A549 (cell line): ENCODE measurements around the gene TRIM7. TPM values are rescaled to one million over a fixed set of nuclear protein-coding genes. Genes with fewer than 3 reads are reported as not detected.

Experiments
- ATAC-seq, 2 experiments: fragments of 200-7000 bp in 1 of 2; fragments of >200 bp in 1 of 2; cut with Nextera tagmentation in 1 of 2; cut with Tn5 transposase in 1 of 2; 3 replicates each; pipeline versions ENCODE4 v1.8.0 to v1.9.1; 2018 to 2020; ENCODE audit warnings: mild to moderate bottlenecking in 1 of 2, moderate library complexity in 1 of 2
- CTCF ChIA-PET: fragments of 300-600 bp; sonication (Branson Sonifier 250); formaldehyde crosslinking; extraction: SDS; loops from one replicate; lab custom pipeline; 2021; ENCODE audit warnings: antibody characterized with exemption, inconsistent platforms; lab: Yijun Ruan, JAX
- POLR2A ChIA-PET: fragments of 350-600 bp; formaldehyde crosslinking; extraction: SDS; loops from one replicate; lab custom pipeline; 2021; ENCODE audit warnings: antibody characterized with exemption, inconsistent platforms; lab: Yijun Ruan, JAX
- DNase-seq, 2 experiments: peaks; one replicate each; pipeline versions ENCODE4 v3.0.0 to v3.0.0-alpha.2; 2011 to 2016; ENCODE audit warnings: low read depth in 1 of 2, low spot score in 1 of 2
- FAIRE-seq: peaks from 2 replicates; lab custom pipeline; 2011; peaks lifted over from hg19 to GRCh38; lab: Jason Lieb, UNC
- H3K27ac ChIP-seq, 2 experiments: fragments of >200 bp; sonication (Bioruptor Twin); formaldehyde crosslinking; 3 replicates each; pipeline ENCODE4 v1.5.1; 2016 to 2017
- H3K4me1 ChIP-seq: fragments of >200 bp; sonication (Bioruptor Twin); formaldehyde crosslinking; 3 replicates; pipeline ENCODE4 v1.6.1; 2016
- H3K4me2 ChIP-seq: fragments of >200 bp; sonication (Bioruptor Twin); formaldehyde crosslinking; 3 replicates; pipeline ENCODE4 v1.6.1; 2016
- H3K4me3 ChIP-seq: fragments of >200 bp; sonication (Bioruptor Twin); formaldehyde crosslinking; 3 replicates; pipeline ENCODE4 v1.5.1; 2016
- H3K9me3 ChIP-seq: fragments of >200 bp; sonication (Bioruptor Twin); formaldehyde crosslinking; 3 replicates; pipeline ENCODE4 v1.6.1; 2016
- BHLHE40 ChIP-seq: IDR thresholded peaks from 2 replicates; pipeline ENCODE4 v1.6.1; 2012; ENCODE audit warnings: low read depth, low read length, inconsistent platforms
- CHD2 ChIP-seq: fragments of 150-350 bp; IDR thresholded peaks from 2 replicates; pipeline ENCODE4 v1.6.1; 2014; ENCODE audit warnings: low read length; ENCODE audit not compliant: partially characterized antibody
- CHD4 ChIP-seq: fragments of 200-600 bp; sonication (generic); IDR thresholded peaks from 2 replicates; pipeline ENCODE4 v1.6.1; 2016; ENCODE audit warnings: antibody characterized with exemption, mild to moderate bottlenecking, borderline replicate concordance
- E2F6 ChIP-seq: IDR thresholded peaks from 2 replicates; pipeline ENCODE4 v1.6.1; 2012; ENCODE audit warnings: low read depth, borderline replicate concordance
- HMGXB4 ChIP-seq: fragments of 250-450 bp; sonication (Bioruptor Pico); IDR thresholded peaks from 2 replicates; pipeline ENCODE4 v1.5.0; 2021; ENCODE audit warnings: mild to moderate bottlenecking, moderate library complexity, borderline replicate concordance
- HOXA7 ChIP-seq: fragments of 250-450 bp; sonication (Bioruptor Pico); IDR thresholded peaks from 2 replicates; pipeline ENCODE4 v1.5.0; 2020; ENCODE audit warnings: mild to moderate bottlenecking, moderate library complexity
- HOXB13 ChIP-seq: fragments of 250-450 bp; sonication (Bioruptor Pico); IDR thresholded peaks from 2 replicates; pipeline ENCODE4 v1.5.0; 2020; ENCODE audit warnings: low read depth, mild to moderate bottlenecking, moderate library complexity
- JUN ChIP-seq, 2 experiments: fragments of >200 bp; sonication (Bioruptor Twin); formaldehyde crosslinking; IDR thresholded peaks; 2 replicates in 1 of 2; 3 replicates in 1 of 2; pipeline ENCODE4 v1.6.1; 2016 to 2017
- MAFK ChIP-seq: fragments of 450-650 bp; IDR thresholded peaks from 2 replicates; pipeline ENCODE4 v1.6.1; 2014; ENCODE audit not compliant: partially characterized antibody
- MAZ ChIP-seq: fragments of 150-350 bp; IDR thresholded peaks from 2 replicates; pipeline ENCODE4 v1.6.1; 2014; ENCODE audit warnings: antibody characterized with exemption, low read depth, low read length, borderline replicate concordance
- NR3C1 ChIP-seq: fragments of >200 bp; sonication (Bioruptor Twin); formaldehyde crosslinking; IDR thresholded peaks from 3 replicates; pipeline ENCODE4 v1.6.1; 2017
- PHF8 ChIP-seq: fragments of 200-600 bp; sonication (generic); IDR thresholded peaks from 2 replicates; pipeline ENCODE4 v1.6.1; 2016; ENCODE audit warnings: low read depth, mild to moderate bottlenecking, antibody characterized with exemption, moderate library complexity, borderline replicate concordance
- POLR2A ChIP-seq: IDR thresholded peaks from 2 replicates; pipeline ENCODE4 v1.6.1; 2012; ENCODE audit warnings: mild to moderate bottlenecking, low read length
- RARB ChIP-seq: fragments of 250-450 bp; sonication (Bioruptor Pico); IDR thresholded peaks from 2 replicates; pipeline ENCODE4 v1.8.0; 2021; ENCODE audit warnings: mild to moderate bottlenecking, moderate library complexity
- TFCP2L1 ChIP-seq: fragments of 250-450 bp; sonication (Bioruptor Pico); IDR thresholded peaks from 2 replicates; pipeline ENCODE4 v1.5.0; 2021; ENCODE audit warnings: mild to moderate bottlenecking
- TP53 ChIP-seq: fragments of 250-450 bp; sonication (Bioruptor Pico); IDR thresholded peaks from 2 replicates; pipeline ENCODE4 v1.5.0; 2021; ENCODE audit warnings: mild to moderate bottlenecking, moderate library complexity
- ZC3H11A ChIP-seq: fragments of 450-650 bp; IDR thresholded peaks from 2 replicates; pipeline ENCODE4 v1.6.1; 2014; ENCODE audit warnings: antibody characterized with exemption, mild to moderate bottlenecking
- ZFP36 ChIP-seq: fragments of 450-650 bp; IDR thresholded peaks from 2 replicates; pipeline ENCODE4 v1.6.1; 2014; ENCODE audit warnings: borderline replicate concordance; ENCODE audit not compliant: partially characterized antibody
- WGBS: methylation state at CpG from one replicate; pipeline ENCODE4 v1.1.6; 2017; ENCODE audit errors: missing lambda C conversion rate; 5-methylcytosine and 5-hydroxymethylcytosine counted together
- polyA plus RNA-seq, 4 experiments: library from polyadenylated mRNA; depleted of rRNA in 3 of 4; stranded (reverse); fragments of >200 nt; fragmentation: RNase III in 1 of 4; extraction: RNeasy Plus Mini Kit Qiagen cat#74134 plus additional on column Dnase treatment in 1 of 4; gene quantifications; 2 replicates in 3 of 4; 3 replicates in 1 of 4; pipeline ENCODE4 v1.2.3, GENCODE V29; 2011 to 2017
- TF ChIP-seq, protein P1 (sequence below): fragments of 250-450 bp; sonication (Bioruptor Pico); IDR thresholded peaks from 2 replicates; pipeline ENCODE4 v1.5.0; 2020; ENCODE audit warnings: low read depth, mild to moderate bottlenecking, moderate library complexity
- TF ChIP-seq, protein P2 (sequence below): fragments of >200 bp; sonication (Bioruptor Twin); formaldehyde crosslinking; IDR thresholded peaks from 2 replicates; pipeline ENCODE4 v1.6.1; 2016
- TF ChIP-seq, protein P3 (sequence below): fragments of >200 bp; sonication (Bioruptor Twin); formaldehyde crosslinking; IDR thresholded peaks from 3 replicates; pipeline ENCODE4 v1.6.1; 2016

TRIM7 gene
- polyA plus RNA-seq, 2 of the 4 experiments (the other 2 are of a cell fraction): 21.8 to 30.7 TPM

DNA sequence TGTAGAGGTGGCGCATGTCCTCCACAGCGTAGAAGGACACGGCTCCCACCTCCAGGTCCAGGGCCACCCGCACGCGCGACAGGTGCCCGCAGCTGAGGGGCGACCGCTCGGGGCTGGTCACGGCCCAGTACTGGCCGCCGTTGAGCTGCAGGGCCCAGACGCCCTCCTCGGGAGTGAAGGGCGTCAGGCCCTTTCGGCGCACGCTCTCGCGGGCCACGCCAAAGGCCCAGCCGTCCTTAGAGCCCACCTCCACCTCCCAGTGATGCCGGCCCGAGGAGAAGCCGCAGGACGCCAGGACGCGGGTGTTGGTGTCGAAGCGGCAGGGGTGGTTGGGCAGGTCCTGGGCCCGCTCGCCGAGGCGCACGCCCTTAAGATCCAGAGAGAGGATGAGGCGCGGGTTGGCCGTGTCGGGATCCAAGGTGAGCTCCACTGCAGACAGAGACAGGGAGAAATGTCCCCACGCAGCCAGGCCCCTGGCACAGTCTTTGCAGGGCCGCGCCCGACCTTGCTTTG lies 9.7 kb downstream of the TRIM7 start:
- ChIA-PET CTCF (interaction anchor here (1.5 to 4.5 kb wide), 3 partner anchors 9 to 12 kb away, joined by 4 to 36 read pairs (median 6); partner anchors contain the start of gene TRIM7), POLR2A (no interaction called here)
- 97% methylated on average over 35 of the region's 45 CpGs for WGBS
- ATAC-seq (no peak), DNase-seq (no peak), FAIRE-seq (no peak)
- H3K4me2 ChIP-seq: no peak overlapping the region
- H3K4me3 ChIP-seq: no peak overlapping the region
- H3K4me1 ChIP-seq: peaks cover 20% of the 10 kb centered on the region
- H3K9me3 ChIP-seq: no peaks in the 10 kb centered on the region
- TF ChIP-seq HOXA7 (CRISPR knock-in tag) (no peak), CHD2 (no peak), E2F6 (no peak), BHLHE40 (no peak), MAFK (no peak)
- H3K27ac ChIP-seq: no peak overlapping the region

DNA sequence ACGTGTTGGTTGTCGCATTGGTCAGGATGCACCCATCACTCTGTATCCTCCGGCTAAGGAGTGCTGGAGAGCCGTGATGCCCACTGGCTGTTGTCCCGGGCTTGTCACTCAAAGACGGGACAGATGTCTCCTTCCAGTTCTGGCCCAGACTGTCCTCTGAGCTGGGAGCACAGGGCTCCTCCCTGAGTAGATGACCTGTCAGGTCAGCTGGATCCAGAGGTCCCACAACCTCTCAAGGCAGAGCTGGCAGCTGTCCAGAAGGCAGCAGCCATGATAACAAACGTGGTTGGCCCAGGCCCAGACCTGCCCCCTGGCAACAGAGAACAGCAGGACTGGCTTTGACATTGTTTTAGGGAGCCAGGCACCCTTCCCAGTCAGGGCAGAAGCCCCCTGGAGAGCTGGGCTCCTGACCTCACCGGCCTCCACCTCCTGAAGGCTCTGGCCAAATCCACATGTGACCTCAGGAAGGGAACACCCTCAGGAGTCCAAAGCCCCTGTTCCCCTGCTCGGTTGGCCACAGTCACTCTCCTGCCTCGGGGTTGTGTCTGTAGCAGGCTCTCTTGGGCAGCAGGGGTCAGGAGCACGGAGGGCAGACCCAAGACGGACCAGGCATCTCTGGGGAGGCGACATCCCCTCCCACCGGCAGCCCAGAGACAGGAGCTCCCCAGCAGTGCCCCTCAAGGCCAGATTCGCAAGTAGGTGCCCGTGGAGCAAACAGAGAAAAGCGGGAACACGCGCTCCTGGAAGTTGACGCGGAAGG lies 10.3 kb downstream of the TRIM7 start:
- no peak for ATAC-seq
- H3K4me1 ChIP-seq: peaks cover 20% of the 10 kb centered on the region
- TF ChIP-seq PHF8: no peak
- no peak for TF ChIP-seq NR3C1
- no peak for TF ChIP-seq CHD2
- no peak for TF ChIP-seq TFCP2L1 (CRISPR knock-in tag)
- TF ChIP-seq HMGXB4 (CRISPR knock-in tag): no peak
- no peak for TF ChIP-seq MAZ
- no peak for TF ChIP-seq RARB (CRISPR knock-in tag)
- no peak for TF ChIP-seq HOXA7 (CRISPR knock-in tag)
- TF ChIP-seq ZC3H11A: no peak
- no peak for TF ChIP-seq JUN (IDR thresholded peaks at IDR 0.05)
- TF ChIP-seq ZFP36: no peak
- no peak for TF ChIP-seq CHD4
- TF ChIP-seq TP53: no peak
- TF ChIP-seq POLR2A: no peak
- TF ChIP-seq HOXB13 (CRISPR knock-in tag): no peak
- TF ChIP-seq, protein P1, sequence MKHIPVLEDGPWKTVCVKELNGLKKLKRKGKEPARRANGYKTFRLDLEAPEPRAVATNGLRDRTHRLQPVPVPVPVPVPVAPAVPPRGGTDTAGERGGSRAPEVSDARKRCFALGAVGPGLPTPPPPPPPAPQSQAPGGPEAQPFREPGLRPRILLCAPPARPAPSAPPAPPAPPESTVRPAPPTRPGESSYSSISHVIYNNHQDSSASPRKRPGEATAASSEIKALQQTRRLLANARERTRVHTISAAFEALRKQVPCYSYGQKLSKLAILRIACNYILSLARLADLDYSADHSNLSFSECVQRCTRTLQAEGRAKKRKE (CRISPR knock-in tag): no peak
- TF ChIP-seq BHLHE40: no peak
- TF ChIP-seq, protein P2, sequence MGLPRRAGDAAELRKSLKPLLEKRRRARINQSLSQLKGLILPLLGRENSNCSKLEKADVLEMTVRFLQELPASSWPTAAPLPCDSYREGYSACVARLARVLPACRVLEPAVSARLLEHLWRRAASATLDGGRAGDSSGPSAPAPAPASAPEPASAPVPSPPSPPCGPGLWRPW: no peak
- TF ChIP-seq, protein P3, sequence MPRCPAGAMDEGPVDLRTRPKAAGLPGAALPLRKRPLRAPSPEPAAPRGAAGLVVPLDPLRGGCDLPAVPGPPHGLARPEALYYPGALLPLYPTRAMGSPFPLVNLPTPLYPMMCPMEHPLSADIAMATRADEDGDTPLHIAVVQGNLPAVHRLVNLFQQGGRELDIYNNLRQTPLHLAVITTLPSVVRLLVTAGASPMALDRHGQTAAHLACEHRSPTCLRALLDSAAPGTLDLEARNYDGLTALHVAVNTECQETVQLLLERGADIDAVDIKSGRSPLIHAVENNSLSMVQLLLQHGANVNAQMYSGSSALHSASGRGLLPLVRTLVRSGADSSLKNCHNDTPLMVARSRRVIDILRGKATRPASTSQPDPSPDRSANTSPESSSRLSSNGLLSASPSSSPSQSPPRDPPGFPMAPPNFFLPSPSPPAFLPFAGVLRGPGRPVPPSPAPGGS: no peak
- no peak overlapping the region for H3K4me3 ChIP-seq
- no peak overlapping the region for H3K27ac ChIP-seq
- no peak for FAIRE-seq
- CTCF ChIA-PET: interaction anchor here (0.6 to 4.5 kb wide), 4 partner anchors 10 to 13 kb away, joined by 3 to 36 read pairs (median 5); partner anchors contain the start of gene TRIM7
- DNase-seq: no peak
- no peaks in the 10 kb centered on the region for H3K9me3 ChIP-seq
- WGBS: 90% methylated on average over 21 of the region's 21 CpGs
- POLR2A ChIA-PET: no interaction called here
- no peak overlapping the region for H3K4me2 ChIP-seq
